Measurements from ENCODE around the gene WRAP73. TPM values are rescaled to one million over a fixed set of nuclear protein-coding genes. Genes with fewer than 3 reads are reported as not detected.

The WRAP73 gene
- total RNA-seq, 2 donors from 2014 or later: 22.3 to 39.5 TPM

DNA sequence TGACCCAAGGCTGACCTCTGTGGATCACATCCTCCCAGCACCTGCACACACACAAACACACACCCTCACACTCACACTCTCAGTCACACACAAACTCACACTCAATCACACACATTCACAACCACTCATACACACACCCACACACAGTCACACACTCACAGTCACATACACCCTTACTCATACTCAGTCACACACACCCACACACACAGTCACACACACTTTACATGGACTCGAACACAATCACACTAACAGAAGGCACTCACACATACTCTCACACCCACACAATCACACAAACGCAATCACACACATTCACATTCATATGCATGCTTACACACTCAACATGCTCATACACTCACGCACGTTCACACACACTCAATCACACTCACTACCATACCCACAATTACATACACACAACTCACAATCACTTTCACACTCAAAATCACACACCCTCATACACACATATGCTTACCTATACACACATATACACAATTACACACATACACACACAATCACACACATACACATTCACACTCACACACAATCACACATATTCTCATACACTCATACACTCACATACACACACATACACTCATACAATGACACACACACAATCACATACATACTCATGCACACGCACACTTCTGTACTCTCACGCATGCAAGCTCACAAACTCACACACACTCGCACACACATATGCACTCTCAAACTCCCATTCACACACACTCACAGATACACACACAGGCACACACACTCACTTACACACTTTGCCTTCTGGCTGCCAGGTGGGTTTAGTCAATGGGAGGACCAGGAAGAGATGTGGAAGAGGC lies 44.7 kb downstream of the WRAP73 start:
- TF ChIP-seq POLR2AphosphoS5 (IDR thresholded peaks at IDR 0.05): no peak
- no peak for TF ChIP-seq POLR2A (IDR thresholded peaks at IDR 0.05)
- TF ChIP-seq, protein P1, sequence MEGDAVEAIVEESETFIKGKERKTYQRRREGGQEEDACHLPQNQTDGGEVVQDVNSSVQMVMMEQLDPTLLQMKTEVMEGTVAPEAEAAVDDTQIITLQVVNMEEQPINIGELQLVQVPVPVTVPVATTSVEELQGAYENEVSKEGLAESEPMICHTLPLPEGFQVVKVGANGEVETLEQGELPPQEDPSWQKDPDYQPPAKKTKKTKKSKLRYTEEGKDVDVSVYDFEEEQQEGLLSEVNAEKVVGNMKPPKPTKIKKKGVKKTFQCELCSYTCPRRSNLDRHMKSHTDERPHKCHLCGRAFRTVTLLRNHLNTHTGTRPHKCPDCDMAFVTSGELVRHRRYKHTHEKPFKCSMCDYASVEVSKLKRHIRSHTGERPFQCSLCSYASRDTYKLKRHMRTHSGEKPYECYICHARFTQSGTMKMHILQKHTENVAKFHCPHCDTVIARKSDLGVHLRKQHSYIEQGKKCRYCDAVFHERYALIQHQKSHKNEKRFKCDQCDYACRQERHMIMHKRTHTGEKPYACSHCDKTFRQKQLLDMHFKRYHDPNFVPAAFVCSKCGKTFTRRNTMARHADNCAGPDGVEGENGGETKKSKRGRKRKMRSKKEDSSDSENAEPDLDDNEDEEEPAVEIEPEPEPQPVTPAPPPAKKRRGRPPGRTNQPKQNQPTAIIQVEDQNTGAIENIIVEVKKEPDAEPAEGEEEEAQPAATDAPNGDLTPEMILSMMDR (IDR thresholded peaks at IDR 0.05): no peak
- intact Hi-C loops (cut with DNase I): no loop called here
- 95% methylated on average over 7 of the region's 7 CpGs for WGBS
- peaks cover 5% of the 10 kb centered on the region for H3K27me3 ChIP-seq (replicated peaks; ENCODE audit: insufficient read depth)
- no peak overlapping the region for H3K4me3 ChIP-seq
- no peaks in the 10 kb centered on the region for H3K9me3 ChIP-seq
- no peak overlapping the region for H3K27ac ChIP-seq
- no peaks in the 10 kb centered on the region for H3K36me3 ChIP-seq
- H3K4me1 ChIP-seq (replicated peaks): no peaks in the 10 kb centered on the region
- no peak for DNase-seq (ENCODE audit: low spot score)

DNA sequence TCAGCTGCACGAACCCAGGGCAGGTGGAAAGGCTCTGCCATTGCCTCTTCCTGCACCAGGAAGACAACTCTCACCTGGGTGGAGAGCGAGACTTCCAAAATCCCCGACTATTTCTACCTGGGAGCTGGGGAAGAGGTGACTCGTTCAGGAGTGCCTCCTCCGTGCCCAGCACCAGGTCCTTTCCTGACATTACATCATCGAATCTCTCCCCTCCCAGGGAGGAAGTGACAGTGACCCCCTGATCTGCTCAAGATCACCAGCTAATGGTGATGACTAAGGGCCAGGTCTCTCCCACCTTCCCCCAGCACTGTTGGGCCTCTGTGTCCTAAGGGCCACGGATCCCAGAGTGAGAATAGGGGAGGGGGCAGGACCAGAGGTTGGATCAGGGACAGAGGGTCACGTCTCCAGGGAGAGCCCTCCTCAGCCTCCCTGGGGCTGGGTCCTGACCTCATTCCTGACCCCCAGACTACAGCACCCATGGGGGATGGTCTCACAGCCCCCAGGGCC lies 45.4 kb downstream of the WRAP73 start:
- Histone ChIP-seq H3K4me3 (no peak overlapping the region), H3K9me3 (no peaks in the 10 kb centered on the region), H3K27ac (no peak overlapping the region), H3K27me3 (replicated peaks; ENCODE audit: insufficient read depth) (peaks cover 4% of the 10 kb centered on the region), H3K36me3 (no peaks in the 10 kb centered on the region), H3K4me1 (replicated peaks) (no peaks in the 10 kb centered on the region)
- intact Hi-C loops (cut with DNase I): no loop called here
- 94% methylated on average over 8 of the region's 8 CpGs for WGBS
- DNase-seq (ENCODE audit: low spot score): no peak
- TF ChIP-seq POLR2A (IDR thresholded peaks at IDR 0.05) (no peak), POLR2AphosphoS5 (IDR thresholded peaks at IDR 0.05) (no peak)
- TF ChIP-seq, protein P1 (IDR thresholded peaks at IDR 0.05): no peak

DNA sequence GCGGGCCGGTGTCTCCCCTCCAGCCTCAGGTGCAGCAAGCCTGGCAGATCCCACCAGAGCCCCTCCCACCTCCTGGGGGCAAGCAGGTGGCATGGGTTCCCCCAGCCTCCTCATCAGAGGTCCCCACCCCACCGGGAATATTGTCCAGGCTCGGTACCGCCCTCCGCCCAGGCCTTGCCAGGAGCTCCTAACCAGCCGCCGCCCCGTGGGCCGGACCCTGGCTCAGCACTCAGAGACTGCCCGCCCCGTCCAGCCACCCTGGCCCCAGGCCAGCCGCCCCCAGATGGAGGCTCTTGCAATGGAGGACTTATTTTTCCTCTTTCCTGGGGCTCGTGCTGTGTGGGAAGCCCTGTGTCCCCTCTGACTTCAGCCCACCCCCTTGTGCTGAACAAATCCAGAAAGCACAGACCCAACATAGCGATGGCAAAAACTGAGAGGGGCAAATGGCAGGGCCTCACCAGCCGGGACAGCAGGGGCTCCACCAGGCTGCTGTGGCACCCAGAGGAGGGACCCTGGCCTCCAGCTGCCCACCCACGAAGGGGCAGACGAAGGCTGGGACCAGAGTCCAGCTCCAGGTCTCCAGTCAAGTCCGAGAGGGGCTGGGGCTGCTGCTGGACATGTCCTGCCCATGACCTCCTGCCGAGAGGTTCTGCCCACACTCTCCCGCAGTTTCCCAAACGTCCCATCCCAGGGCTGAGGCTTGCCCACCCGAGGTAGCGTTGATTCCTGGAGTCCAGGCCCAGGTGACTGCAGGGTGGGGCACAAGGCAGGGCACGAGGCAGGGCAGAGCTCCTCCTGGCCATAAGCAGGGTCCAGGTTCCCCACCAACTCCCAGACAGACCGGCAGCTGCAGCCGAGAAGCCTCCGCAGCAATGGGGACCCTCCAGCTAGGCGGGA lies 46.1 kb downstream of the WRAP73 start:
- intact Hi-C loops (cut with DNase I): no loop called here
- Histone ChIP-seq H3K9me3 (no peaks in the 10 kb centered on the region), H3K27ac (no peak overlapping the region), H3K27me3 (replicated peaks; ENCODE audit: insufficient read depth) (peaks cover under 1% of the 10 kb centered on the region), H3K36me3 (no peaks in the 10 kb centered on the region), H3K4me3 (no peak overlapping the region), H3K4me1 (replicated peaks) (no peaks in the 10 kb centered on the region)
- TF ChIP-seq POLR2A (IDR thresholded peaks at IDR 0.05) (no peak), POLR2AphosphoS5 (IDR thresholded peaks at IDR 0.05) (no peak)
- TF ChIP-seq, protein P1 (IDR thresholded peaks at IDR 0.05): no peak
- 85% methylated on average over 28 of the region's 29 CpGs for WGBS
- no peak for DNase-seq (ENCODE audit: low spot score)

DNA sequence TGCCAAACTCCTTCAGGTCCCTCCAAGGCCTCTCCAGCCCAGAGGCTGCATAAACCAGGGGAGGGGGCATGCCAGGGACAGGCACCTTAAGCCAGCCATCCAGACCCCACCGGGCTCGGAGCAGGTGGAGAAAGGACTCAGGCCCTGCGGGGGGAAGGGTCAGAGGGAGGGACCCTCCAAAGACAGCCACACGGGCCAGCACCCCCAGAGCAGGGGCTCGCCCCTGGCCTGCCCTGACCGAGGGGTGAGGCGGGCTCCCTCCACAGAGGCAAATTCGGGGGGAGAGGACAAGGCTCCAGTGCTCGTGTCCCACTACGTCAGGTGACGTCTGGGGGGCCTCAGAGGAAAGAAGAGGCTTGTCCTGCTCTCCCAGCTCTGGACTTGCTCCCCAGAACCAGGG lies 46.7 kb downstream of the WRAP73 start:
- no peaks in the 10 kb centered on the region for H3K4me1 ChIP-seq (replicated peaks)
- no peaks in the 10 kb centered on the region for H3K27me3 ChIP-seq (replicated peaks; ENCODE audit: insufficient read depth)
- H3K27ac ChIP-seq: no peak overlapping the region
- no peaks in the 10 kb centered on the region for H3K36me3 ChIP-seq
- 80% methylated on average over 1 of the region's 11 CpGs for WGBS
- intact Hi-C loops (cut with DNase I): no loop called here
- DNase-seq (ENCODE audit: low spot score): no peak
- no peak for TF ChIP-seq POLR2AphosphoS5 (IDR thresholded peaks at IDR 0.05)
- no peak overlapping the region for H3K4me3 ChIP-seq
- H3K9me3 ChIP-seq: no peaks in the 10 kb centered on the region

DNA sequence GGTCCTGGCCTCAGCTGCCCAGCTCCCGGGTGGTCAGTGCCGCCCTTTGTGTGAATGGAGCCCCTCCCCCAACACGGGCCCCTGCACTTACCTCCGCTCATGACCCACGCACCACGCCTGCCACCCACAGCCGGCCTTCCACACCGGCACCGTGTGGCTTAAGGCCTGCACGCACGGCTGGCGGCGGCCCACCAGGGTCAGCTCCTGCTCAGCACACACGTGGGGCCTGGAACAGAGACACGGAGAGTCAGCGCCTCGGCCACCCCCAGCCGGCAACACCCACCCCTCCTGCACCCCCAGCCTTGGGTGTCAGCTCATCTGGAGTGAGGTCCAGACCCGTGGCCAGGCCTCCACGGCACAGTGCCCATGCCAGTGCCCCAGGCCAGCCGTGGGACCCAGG lies 47.5 kb downstream of the WRAP73 start:
- WGBS: 89% methylated on average over 20 of the region's 21 CpGs
- Histone ChIP-seq H3K27me3 (replicated peaks; ENCODE audit: insufficient read depth) (no peaks in the 10 kb centered on the region), H3K27ac (no peak overlapping the region), H3K4me1 (replicated peaks) (no peaks in the 10 kb centered on the region), H3K36me3 (no peaks in the 10 kb centered on the region), H3K4me3 (no peak overlapping the region), H3K9me3 (no peaks in the 10 kb centered on the region)
- no peak for DNase-seq (ENCODE audit: low spot score)
- intact Hi-C loops (cut with DNase I): no loop called here
- no peak for TF ChIP-seq POLR2AphosphoS5 (IDR thresholded peaks at IDR 0.05)
